ENCODE results near the gene ST7. TPM values are rescaled to one million over a fixed set of nuclear protein-coding genes. Genes with fewer than 3 reads are reported as not detected.
A peak's percentile ranks its signal among the peaks of the same experiment; 100 is the strongest.

Gene ST7
- total and polyA plus RNA-seq, 2 of the 13 experiments (the other 11 are each of a cell fraction or from before 2014, with no cell fraction given) = 17.3 to 23.5 TPM

DNA sequence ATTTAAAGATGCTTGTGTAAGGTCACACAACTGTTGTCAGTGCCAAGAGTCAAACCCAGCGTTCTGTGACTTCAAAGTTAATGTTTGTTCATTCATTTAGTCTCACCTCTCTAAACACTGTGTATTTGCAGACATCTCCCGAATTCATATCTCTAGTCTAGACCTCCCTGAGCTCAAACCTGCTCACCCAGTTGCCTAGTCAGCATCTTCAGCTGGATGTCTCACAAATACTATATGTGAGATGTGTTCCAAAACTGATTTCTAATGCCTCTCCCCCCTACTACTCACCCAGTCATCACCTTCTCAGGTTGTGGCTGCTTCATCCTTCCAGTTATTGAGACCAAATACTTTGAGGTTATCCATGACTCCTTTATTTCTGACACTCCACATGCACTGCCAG, 91.4 kb downstream of the ST7 start (continued):
- peak; percentile 43 for TF ChIP-seq MAFF (IDR thresholded peaks at IDR 0.05; ENCODE audit: low read depth, low read length)
- TF ChIP-seq, protein P1, sequence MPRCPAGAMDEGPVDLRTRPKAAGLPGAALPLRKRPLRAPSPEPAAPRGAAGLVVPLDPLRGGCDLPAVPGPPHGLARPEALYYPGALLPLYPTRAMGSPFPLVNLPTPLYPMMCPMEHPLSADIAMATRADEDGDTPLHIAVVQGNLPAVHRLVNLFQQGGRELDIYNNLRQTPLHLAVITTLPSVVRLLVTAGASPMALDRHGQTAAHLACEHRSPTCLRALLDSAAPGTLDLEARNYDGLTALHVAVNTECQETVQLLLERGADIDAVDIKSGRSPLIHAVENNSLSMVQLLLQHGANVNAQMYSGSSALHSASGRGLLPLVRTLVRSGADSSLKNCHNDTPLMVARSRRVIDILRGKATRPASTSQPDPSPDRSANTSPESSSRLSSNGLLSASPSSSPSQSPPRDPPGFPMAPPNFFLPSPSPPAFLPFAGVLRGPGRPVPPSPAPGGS (CRISPR knock-in tag; IDR thresholded peaks at IDR 0.05) = no peak
- no peak for TF ChIP-seq ZBTB8A (CRISPR knock-in tag; IDR thresholded peaks at IDR 0.05; ENCODE audit: borderline replicate concordance, low read depth)
- TF ChIP-seq MATR3 (CRISPR knock-in tag; IDR thresholded peaks at IDR 0.05) = no peak
- TF ChIP-seq ZNF446 (CRISPR knock-in tag; IDR thresholded peaks at IDR 0.05) = no peak

DNA sequence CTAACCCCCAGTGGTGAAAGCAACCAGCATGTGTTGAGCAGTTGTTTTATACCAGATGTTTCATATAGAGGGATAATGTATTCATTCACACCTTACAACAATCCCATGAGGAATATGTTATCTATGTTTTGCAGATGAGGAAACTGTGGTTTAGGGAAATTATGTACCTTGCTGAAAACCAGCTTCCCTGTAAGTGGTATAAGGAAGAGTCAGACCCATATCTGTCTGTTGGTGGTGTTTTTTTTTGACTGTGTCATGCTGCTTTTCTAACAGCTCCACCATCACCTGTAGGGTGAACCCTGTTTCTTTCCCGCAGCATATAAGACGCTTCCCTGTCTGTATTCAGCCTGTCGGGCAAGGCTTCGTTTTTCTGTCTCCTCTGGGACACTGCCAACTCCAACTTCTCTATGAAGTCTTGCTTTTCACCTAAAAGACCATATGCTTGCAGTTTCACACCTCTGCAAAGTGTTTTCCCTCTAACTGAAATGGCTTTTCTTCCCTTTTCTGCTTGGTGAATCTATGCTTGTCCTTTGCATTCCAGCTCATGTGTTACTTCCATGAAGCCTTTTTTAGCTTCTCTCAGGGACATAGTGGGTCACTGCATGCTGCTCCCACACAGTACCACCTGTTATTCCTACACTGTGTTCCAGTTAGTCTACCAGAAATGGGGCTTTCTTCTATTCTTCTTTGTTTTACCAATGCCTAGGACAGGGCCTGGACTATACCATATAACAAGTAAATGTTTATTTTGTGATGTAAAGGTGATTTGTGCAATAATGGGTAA, 92.8 kb downstream of the ST7 start:
- no peak for FAIRE-seq
- no peak for ATAC-seq
- intact Hi-C loops (cut with micrococcal nuclease; ENCODE audit: unreplicated experiment) (no loop called here), in situ Hi-C loops (cut with HindIII; ENCODE audit: extremely low pct_ligation_motif_present, low pct_unique_long_range_greater_than_20kb) (no loop called here)
- 70% methylated on average over 4 of the region's 4 CpGs for WGBS (ENCODE audit: low lambda C conversion rate)
- H2AFZ ChIP-seq (ENCODE audit: low read length) = no peak overlapping the region
- no TSS peak for BruUV-seq (replicated peaks)
- CTCF ChIA-PET (ENCODE audit: low intra/inter-chr PET ratio, low total read pairs) = no interaction called here
- no peak for DNase-seq (ENCODE audit: low spot score)
- peaks cover 9% of the 10 kb centered on the region for H3K4me1 ChIP-seq (ENCODE audit: insufficient read depth, low read length)
- no peak overlapping the region for H3K27ac ChIP-seq (ENCODE audit: extremely low read length, insufficient read depth, low read length)
- H3K79me2 ChIP-seq (ENCODE audit: insufficient read depth, low read length) = no peaks in the 10 kb centered on the region
- H3K4me2 ChIP-seq (ENCODE audit: low read depth, low read length) = no peak overlapping the region
- no peaks in the 10 kb centered on the region; the same call in 1 of the 2 replicates for H4K20me1 ChIP-seq (ENCODE audit: insufficient read depth, low read length)
- POLR2A ChIA-PET = no interaction called here
- no peak overlapping the region for H3K9ac ChIP-seq (ENCODE audit: insufficient read depth, low read depth, low read length)
- no peaks in the 10 kb centered on the region for H3K9me3 ChIP-seq (ENCODE audit: low read length)
- no peaks in the 10 kb centered on the region for H3K36me3 ChIP-seq (replicated peaks in 1 of 2; ENCODE audit: control insufficient read depth in 1 of 2, insufficient read depth in 2 of 2, low read length in 2 of 2)
- no peak overlapping the region for H3K4me3 ChIP-seq (replicated peaks in 1 of 3; ENCODE audit: insufficient read depth in 1 of 3, low read depth in 2 of 3, low read length in 3 of 3)
- TF ChIP-seq, protein P2, sequence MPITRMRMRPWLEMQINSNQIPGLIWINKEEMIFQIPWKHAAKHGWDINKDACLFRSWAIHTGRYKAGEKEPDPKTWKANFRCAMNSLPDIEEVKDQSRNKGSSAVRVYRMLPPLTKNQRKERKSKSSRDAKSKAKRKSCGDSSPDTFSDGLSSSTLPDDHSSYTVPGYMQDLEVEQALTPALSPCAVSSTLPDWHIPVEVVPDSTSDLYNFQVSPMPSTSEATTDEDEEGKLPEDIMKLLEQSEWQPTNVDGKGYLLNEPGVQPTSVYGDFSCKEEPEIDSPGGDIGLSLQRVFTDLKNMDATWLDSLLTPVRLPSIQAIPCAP (CRISPR knock-in tag; IDR thresholded peaks at IDR 0.05; ENCODE audit: low read depth) = no peak
- TF ChIP-seq, protein P3, sequence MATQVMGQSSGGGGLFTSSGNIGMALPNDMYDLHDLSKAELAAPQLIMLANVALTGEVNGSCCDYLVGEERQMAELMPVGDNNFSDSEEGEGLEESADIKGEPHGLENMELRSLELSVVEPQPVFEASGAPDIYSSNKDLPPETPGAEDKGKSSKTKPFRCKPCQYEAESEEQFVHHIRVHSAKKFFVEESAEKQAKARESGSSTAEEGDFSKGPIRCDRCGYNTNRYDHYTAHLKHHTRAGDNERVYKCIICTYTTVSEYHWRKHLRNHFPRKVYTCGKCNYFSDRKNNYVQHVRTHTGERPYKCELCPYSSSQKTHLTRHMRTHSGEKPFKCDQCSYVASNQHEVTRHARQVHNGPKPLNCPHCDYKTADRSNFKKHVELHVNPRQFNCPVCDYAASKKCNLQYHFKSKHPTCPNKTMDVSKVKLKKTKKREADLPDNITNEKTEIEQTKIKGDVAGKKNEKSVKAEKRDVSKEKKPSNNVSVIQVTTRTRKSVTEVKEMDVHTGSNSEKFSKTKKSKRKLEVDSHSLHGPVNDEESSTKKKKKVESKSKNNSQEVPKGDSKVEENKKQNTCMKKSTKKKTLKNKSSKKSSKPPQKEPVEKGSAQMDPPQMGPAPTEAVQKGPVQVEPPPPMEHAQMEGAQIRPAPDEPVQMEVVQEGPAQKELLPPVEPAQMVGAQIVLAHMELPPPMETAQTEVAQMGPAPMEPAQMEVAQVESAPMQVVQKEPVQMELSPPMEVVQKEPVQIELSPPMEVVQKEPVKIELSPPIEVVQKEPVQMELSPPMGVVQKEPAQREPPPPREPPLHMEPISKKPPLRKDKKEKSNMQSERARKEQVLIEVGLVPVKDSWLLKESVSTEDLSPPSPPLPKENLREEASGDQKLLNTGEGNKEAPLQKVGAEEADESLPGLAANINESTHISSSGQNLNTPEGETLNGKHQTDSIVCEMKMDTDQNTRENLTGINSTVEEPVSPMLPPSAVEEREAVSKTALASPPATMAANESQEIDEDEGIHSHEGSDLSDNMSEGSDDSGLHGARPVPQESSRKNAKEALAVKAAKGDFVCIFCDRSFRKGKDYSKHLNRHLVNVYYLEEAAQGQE (IDR thresholded peaks at IDR 0.05; ENCODE audit: borderline replicate concordance in 1 of 2, low read depth in 1 of 2, low read length in 2 of 2) = no peak
- no peak for TF ChIP-seq ZNF780A (CRISPR knock-in tag; IDR thresholded peaks at IDR 0.05)
- TF ChIP-seq ZNF766 (CRISPR knock-in tag; IDR thresholded peaks at IDR 0.05; ENCODE audit: borderline replicate concordance) = no peak
- H3K27me3 ChIP-seq (ENCODE audit: control insufficient read depth in 1 of 2, insufficient read depth in 2 of 2, low read length in 2 of 2) = no peaks in the 10 kb centered on the region
